Measurements from ENCODE around the gene GLDC.
"Not testable (repeated sequence)": the region's sequence is repeated elsewhere in the genome, so short reads cannot be mapped to it uniquely, and the experiment has no call there.

The GLDC gene

DNA sequence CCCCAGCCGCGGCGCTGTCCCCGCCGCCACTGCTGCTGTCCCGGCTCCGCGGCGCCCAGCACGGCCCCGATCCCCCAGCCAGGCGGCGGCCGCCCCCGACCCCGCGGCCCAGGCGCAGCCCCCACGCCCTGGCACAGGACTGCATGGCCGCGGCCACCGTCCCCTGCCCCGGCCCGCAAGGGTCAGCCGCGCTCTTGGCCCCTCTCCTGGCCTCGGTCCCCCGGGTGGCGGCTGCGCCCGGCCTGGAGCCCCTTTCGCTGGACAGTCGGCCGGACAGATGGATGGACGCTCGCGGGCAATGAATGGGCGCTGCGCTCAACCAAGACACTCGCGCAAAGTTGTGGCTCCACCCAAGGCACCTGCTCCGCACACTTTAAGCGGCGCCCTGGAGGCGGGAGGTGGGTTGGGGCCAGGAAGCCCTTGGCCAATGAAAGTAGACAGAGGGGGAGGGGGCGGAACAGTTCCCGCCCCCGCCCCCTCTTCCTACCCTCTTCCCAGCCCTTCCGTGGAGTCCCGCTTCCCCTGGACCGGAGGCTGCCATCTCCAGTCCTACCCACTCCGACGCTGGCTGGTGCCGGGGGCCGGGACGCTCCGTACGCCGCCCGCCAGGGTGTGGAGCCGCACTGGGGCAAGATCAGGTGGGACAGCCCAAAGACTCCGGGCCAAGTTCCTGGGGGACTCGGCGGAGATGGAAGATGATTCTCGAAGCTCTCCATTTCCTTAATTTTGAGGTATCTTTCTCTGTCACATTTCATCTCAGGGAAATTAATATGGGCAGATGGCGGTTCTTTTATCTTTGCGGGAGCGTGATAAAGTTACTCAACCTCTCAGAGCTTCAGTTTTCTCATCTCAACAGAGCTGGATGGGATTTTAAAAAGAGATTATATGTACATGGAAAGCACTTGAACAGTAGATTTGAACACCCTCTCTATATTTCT lies at the start of gene GLDC:
GLDC (minus strand) TSS at position 375 of the 938 bp plus-strand sequence; CDS start at position 145, 230 bp downstream.
- peak; percentile 95 for DNase-seq

DNA sequence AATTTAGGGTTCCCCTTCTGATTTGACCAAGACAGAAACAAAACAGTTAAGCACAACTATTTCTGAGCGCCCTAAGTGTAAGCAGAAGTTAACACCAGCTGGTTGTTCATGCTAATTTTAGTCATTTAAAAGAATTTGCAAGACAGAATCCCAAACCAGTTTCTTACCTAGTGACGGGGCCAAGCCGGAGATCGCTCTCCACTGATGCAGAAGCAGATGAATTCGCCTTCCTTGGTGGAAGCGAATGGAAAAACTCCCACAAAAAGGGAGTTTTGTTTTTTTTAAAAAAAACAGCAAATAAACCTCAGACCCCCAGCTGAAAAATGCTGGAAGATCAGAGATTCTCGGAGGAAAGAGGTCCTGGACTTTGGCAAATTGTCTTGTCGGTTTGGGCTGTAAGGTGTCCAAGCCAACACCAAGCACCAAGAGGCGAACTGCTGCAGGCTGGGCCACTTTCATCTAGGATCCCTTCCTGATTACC lies 47.4 kb upstream of the GLDC start:
- DNase-seq, result no peak

DNA sequence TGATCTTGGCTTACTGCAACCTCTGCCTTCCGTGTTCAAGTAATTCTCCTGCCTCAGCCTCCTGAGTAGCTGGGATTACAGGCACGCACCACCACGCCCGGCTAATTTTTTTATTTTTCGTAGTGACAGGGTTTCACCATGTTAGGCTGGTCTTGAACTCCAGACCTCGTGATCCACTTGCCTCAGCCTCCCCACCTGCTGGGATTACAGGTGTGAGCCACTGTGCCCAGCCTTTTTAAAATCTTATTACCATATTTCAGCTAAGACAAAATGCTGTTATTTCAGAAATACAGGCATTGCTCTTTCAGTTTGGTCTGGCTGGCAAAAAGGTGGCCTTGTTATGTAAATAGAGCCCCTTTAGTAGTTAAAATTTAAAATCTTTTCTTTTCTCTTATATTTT lies 46.9 kb upstream of the GLDC start:
- no peak for DNase-seq

DNA sequence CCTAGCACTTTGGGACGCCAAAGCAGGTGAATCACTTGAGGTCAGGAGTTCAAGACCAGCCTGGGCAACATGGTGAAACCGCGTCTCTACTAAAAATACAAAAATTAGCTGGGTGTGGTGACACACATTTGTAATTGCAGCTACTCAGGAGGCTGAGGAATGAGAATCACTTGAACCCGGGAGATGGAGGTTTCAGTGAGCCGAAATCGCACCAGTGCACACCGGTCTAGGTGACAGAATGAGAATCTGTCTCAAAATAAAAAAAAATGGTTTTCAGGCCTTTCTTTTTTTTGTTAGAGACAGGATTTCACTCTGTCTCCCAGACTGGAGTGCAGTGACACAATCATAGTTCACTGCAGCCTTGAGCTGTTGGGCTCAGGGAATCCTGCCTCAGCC lies 45.1 kb upstream of the GLDC start:
- DNase-seq, result not testable (repeated sequence)

DNA sequence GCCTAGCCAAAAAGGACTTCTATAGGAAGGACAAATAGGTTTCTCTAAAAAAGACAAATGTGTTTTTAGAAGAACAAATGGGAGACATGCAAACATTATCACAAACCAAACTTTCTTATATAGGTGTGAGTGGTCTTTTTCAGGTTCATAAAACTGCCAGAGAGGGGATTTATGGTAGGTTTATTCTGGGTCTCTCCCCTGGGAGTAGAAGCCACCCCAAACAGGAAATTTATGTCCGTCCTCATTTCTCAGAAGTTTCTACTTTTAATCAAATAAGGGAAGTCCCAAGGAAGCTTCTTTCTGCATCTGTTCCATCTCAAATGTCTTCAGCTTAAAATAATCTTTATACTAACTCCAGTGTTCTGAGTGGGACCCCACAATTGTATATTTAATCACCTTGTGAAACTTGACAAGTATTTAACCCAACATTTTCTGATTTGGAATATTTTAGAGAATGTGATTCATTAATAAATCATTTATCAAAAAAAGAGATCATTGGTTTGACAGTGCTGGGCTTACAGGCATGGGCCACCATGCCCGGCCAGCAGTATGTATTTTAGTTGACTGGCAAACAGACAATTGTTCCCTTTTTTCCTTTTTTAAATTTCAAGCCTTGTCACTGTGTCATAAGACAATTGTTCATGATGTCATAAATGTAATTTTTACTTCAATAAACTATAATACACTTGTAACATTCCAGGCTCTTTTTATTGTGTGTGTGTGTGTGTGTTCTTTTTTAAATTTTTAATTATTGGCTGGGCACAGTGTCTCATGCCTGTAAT lies 44.6 kb upstream of the GLDC start:
- no peak for DNase-seq

DNA sequence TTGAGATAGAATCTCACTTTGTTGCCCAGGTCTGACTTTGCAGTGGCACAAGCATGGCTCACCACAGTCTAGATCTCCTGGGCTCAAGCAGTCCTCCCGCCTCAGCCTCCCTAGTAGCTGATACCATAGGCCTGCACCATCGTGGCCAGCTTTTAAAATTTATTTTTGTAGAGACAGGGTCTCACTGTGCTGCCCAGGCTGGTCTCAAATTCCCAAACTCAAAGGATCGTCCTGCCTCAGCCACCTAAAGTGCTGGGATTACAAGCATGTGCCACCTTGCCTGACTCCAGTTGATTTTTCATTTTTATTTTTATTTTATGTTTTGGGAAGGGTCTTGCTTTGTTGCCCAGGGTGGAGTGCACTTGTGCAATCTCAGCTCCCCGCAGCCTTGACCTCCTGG lies 41.7 kb upstream of the GLDC start:
- no peak for DNase-seq

DNA sequence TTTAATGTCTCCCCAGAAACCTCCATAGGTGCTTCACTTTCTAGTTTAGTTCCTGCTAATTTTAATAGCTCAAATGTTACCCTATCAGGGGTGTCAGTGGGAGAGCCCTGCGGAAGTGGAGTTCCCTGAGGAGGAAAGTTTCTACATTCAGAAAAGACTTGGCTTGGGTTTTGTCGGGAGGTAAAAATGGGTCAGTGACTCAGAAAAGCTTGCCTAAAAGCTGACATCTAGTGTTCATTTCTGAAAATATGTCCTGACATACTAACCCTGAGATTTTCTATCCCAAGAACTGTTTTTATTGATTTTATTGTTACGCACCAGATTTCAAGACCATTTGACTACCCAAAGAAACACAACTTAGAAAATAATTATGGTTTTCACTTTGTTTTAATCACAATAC lies 40.9 kb upstream of the GLDC start:
- DNase-seq, result peak; percentile 97

DNA sequence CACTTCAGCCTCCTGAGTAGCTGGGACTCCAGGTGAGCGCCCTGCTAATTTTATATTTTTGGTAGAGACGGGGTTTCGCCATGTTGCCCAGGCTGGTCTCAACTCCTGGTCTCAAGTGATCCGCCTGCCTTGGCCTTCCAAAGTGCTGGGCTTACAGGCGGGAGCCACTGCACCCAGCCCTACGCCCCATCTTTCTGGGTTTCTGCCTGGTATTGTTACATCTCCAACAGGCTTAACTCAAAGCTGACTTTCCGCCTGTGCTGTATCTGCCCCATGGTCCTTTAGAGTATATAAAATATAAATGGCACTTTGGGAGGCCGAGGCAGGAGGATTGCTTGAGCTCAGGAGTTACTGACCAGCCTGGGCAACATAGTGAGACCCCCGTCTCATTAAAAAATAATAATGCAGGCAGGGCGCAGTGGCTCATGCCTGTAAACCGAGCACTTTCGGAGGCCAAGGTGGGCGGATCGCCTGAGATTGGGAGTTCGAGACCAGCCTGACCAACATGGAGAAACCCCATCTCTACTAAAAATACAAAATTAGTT lies 36.5 kb upstream of the GLDC start:
- DNase-seq, result no peak

DNA sequence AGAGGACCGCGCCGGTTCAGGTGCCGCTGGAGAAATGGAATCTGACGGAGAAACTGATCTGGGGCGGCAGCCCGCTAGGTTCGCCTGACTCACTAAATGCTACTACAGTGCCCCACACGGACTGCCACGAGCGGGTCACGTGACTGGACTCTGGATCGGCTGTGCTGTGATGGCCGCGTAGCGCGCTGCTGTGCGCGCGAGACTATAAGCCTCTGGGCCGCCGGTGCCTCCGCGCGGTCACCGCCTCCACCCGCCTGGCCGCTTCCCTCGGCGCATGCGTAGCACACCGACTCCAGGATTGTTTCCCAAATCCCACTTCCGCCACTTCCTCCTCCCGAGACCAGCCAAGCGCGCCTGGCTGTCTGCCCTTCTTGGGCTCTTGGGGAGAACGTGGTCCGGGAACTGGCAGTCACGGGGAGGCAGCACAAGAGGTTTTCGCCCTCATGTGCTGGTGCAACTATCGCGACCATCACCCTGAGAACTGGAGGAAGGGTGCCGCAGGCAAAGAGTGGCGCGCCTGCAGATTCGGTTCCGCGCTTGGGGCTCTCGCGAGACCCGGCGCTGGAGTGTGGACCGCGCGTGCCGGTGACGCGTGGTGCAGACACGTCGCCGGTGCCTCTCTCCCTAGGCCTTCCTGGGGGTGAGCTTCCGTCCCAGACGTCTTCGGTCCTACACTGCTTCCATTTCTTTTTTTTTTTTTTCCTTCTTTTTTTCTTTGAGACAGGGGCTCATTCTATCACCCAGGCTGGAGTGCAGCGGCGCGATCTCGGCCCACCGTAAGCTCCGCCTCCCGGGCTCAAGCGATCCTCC lies 35.8 kb upstream of the GLDC start:
- peak; percentile 100 for DNase-seq

DNA sequence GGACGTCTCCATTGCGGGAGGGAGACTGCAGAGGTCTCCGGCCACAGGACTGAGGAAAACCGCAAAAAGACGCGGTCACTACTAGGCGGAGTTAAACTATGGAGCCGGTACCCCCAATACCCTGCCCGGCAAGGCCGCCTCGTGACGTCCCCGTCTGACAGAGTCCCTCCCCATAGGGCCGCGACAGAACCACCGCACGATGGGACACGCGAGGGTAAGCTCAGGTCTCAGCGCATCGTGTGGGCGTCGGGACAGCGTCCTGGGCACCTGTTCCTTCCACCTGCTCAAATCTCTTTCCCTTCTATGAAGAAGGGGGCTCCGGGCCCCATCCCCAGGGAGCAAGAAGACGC lies 35.2 kb upstream of the GLDC start:
- peak; percentile 100 for DNase-seq

DNA sequence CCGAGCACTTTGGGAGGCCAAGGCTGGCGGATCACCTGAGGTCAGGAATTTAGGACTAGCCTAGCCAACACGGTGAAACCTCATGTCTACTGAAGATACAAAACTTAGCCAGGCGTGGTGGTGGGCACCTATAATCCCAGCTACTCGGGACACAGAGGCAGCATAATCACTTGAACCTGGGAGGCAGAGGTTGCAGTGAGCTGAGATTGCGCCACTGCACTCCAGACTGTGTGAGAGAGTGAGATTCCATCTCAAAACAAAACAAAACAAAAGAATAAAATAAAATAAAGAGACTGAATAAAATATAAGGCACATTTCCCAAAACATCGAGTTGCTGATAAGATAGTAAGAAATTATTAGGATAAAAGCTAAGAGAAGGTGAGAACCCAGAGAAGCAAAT lies 32.3 kb upstream of the GLDC start:
- no peak for DNase-seq

DNA sequence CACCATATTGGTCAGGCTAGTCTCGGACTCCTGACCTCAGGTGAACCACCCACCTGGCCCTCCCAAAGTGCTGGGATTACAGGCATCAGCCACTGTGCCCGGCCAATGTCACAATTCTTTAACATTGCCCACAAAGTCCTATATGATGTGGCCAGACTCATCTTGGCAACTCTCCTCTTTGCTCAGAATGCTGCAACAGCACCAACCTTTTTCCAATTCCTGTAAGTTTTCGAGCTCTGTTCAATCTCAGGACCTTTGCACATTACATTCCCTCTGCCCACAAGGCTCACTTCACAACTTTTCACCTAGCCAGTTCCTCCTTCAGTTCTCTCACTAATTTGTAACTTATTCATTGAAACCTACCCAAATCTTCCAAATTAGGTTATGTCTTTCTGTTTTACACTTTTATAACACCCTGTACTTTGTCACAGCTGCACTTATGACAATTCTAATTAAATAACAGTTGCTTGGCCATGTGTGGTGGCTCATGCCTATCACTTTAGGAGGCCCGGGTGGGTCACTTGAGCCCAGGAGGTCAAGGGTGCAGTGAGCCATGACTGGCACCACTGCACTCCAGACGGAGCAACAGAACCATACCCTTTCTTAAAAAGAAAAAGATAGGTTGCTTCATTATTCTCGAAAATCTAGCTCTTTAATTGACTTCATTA lies 30.9 kb upstream of the GLDC start:
- DNase-seq, result no peak

DNA sequence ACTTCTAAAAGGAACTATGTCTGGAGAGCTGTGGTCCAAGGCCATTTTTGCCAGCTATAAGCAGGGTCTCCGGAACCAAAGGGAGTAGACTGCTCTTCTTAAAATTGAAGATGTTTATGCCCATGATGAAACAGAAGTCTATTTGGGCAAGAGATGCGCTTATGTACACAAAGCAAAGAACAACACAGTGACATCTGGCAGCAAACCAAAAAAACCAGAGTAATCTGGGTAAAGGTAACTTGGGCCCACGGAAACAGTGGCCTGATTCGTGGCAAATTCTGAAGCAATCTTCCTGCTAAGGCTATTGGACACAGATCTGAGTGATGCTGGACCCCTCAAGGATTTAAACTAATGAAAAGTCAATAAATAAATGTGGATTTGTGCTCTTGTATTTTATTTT lies 29.7 kb upstream of the GLDC start:
- DNase-seq, result no peak

DNA sequence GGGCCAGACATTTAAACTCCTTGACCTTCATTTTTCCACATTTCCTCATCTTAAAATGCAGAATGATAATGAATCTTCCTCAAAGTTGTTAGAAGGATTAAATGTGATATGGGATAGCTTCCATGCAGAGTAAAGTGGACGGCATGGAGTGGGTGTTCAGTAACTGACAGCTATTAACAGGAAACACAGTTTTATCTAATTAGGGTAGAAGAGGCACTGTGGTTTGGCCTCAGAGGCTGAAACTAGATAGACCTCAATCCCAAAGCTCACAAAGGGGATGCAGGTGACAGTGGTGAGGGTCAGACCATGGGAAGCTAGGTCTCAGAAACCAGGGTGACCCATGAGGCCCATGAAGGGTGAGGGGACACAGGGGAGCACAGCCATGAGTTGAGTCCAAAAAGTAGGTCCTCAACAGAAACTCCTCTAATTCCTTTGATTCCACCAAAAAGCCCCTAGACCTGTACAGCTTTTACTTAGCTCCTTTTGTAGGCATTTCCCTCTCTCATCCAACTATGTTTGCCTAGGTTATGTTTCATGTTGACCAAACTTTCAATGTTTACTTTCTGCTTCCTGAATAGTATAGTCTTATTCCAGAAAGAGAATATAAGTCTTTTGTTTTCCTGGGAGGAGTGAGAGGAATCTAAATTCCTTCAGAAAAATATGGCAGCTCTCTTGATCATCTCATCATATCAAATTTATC lies 27.9 kb upstream of the GLDC start:
- no peak for DNase-seq

DNA sequence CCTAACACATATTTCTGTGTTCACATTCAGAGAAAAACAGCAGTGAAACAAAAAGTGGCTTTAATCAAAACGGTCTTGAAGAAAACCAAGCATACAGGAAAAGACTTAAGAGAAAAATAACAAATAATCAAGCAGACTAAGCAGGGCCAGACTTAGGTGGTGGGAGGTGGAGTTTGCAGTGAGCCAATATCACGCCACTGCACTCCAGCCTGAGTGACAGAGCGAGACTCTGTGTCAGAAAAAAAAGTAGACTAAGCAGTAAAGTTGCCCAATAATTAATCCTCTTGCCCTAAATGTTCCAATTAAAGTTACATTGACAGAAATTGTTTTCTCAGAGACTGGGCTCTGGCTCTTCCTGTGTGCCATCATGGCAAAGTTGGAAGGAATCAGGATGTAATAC lies 26.6 kb upstream of the GLDC start:
- DNase-seq, result no peak

DNA sequence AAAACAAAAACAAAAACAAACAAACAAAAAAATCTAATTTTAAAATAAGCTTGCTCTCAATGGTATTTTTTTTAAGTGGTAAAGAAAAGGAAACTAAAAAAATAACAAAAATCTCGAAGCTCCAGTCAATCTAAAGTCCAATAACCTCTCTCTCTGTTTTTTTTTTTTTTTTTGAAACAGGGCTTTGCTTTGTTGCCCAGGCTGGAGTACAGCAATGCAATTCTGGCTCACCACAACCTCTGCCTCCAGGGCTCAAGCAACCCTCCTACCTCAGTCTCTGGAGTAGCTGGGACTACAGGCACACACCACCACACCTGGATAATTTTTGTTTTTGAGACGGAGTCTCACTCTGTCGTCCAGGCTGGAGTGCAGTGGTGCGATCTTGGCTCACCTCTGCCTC lies 25.9 kb upstream of the GLDC start:
- DNase-seq, result no peak

DNA sequence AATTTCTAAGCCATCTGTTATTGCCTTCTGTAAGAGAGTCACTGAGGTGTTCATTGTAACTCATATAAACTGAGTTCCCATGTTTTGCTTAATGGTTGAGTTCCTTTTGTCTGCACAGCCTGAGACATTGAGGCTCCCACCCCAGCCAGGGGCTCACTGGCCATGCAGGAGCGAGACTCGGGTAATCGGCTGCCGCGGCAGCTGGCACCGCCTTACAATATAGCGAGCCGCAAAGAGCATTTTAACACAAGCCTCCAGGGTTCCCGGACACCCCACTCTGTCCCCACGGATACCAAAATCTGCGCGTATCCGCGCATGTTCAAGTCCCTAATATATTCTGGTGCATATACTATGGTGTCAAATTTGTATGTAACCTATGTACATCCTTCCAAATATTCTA lies 24.4 kb upstream of the GLDC start:
- DNase-seq, result no peak

DNA sequence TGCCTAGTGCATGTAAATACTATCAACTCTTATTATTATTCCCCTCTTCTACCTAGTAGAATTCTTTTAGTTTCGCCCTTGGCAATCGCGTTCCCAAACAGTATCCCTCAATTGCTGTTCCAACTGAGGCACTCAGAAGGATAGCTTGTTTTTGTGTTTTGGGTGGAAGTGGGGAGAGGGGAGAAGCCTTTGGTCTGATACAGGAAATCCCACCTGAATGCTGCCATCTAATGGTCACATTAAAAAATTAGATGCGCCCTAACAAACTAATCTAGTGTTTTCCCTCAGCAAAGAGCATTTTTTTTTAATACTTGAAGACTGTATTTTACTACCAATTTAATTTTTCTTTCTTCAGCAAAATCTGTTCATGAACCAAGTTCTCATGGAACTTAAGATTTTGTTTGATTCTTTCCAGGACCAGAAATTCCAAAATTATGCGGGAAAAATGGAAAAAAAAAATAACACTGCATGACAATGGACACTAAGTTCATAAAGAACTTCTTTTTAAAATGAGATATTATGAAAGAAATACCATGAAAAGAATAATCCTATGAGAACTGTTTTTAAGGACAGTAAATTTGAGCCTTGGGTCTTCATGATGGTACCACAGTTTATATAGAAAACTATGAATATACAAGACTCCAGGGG lies 22.2 kb upstream of the GLDC start:
- peak; percentile 100 for DNase-seq

DNA sequence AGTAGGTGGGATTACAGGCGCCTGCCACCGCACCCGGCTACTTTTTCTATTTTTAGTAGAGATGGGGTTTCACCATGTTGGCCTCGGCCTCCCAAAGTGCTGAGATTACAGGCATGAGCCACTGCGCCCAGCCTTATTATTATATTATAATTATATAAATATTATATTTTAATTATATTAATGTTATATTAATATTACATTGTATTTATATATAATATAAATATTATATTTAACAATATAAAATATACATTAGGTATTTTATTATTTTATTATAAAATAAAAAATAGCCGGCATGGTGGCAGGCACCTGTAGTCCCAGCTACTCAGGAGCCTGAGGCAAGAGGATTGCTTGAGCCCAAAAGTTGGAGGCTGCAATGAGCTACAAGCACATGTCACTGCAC lies 21.6 kb upstream of the GLDC start:
- DNase-seq, result no peak

DNA sequence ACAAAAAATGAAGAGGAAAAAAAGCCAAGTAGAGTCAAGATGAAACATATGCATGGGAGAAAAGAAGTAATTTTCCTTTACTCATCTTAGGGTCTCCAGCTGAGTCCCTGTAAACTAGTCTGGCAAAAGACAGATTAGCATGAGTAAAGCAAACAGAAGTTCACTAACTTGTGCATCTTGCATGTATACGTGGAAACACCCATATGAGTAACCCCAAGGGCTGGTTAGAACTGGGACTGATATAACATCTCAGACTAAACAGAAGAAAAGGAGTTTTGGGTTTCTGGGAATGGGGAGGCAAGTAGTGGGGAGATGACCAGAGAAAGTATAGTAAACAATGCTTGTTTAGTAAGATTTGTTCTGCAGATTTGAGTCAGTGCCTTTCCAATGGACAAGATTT lies 20.1 kb upstream of the GLDC start:
- DNase-seq, result no peak

DNA sequence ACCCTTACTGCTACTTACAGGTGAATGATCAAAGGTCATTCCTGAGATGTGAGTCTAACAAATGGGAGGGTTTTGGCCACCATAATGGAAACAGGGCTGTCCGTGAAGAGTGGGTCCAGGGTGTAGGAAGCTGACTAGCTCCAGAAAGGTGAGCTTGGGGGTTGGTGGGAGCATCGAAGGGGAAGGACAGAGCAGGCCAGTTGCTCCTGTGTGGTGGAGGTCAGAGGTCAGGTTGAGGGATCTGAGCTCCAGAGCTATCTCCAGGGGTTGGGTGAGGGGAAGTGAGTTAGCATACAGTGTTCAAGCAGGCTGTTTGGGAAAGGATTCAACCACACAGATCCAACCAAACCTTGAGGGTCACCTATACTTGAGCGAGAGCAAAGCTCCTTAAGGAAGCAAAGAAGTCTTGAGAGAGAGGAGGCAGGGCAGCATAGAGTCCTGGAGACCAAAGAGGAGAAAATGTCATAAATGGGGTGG lies 18.7 kb upstream of the GLDC start:
- DNase-seq, result no peak
